Measurements from ENCODE around the gene EVA1B. TPM values are rescaled to one million over a fixed set of nuclear protein-coding genes. Genes with fewer than 3 reads are reported as not detected.

EVA1B gene
- total and polyA plus RNA-seq, 10 of the 15 experiments (the other 5 are each of a cell fraction or from before 2014, with no cell fraction given): 0.15 to 6.4 (median 3.0) TPM; not detected in 2

DNA sequence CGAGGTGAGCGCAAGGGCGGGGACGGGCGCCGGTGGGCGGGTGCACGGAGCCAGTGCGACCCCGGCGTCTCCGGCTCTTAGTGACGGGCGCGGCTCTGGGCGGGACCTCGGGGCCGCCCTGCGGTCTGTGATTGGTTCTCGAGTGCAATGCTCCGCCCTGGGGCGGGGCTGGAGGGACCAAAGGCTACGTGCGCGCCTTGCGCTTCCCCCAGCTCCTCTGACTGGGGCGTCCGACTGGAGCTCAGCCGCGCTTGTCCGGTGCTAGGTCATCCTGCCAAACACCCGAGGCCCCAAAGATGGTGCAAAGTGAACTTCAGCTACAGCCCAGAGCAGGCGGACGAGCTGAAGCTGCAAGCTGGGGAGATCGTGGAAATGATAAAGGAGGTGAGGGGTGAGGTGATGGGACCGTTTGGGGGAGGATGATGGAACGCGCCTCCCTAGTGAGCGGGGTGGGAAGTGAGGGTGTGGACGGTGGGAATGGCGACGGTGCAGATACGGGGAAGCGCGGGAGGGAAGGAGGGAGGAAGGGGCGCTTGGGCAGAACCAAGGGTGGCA lies 16.5 kb downstream of the EVA1B start (continued):
- TF ChIP-seq RAD21 (IDR thresholded peaks at IDR 0.05; ENCODE audit: insufficient read depth, low read depth, low read length): no peak
- no peak for TF ChIP-seq SUZ12 (IDR thresholded peaks at IDR 0.05; ENCODE audit: unreplicated experiment)

DNA sequence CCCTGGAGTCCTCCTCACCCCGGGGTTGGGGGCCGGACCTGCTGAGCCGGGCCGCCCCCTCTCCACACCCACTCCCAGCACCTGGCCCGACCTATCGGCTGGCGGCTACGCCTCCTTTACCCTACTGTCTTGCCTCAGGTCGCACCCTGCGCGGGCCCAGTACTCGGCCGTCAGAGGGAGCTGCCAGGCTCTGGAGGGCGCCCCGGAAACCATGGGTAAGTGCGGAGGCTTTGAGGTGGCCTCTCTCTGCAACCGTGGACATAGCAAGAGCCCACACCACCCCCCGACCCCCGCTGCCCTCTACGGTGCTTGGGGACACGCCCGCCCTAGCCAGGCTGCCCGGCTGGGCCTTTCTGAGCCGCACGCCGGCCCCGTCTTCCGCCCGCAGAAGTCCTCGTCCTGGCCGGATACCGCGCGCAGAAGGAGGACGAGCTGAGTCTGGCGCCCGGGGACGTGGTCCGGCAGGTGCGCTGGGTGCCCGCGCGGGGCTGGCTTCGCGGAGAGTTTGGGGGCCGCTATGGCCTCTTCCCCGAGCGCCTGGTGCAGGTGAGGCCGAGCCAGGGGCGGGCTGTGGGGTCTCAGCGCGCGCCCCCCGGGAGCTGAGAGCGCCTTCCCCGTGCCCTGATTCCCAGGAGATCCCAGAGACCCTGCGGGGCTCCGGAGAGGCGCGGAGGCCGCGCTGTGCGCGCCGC lies 17.1 kb downstream of the EVA1B start, which contains the start of gene SH3D21:
SH3D21 (plus strand) TSS at position 159 of the 692 bp plus-strand sequence; CDS start at position 212, 53 bp downstream.
- H3K36me3 ChIP-seq (ENCODE audit: control insufficient read depth in 2 of 2, insufficient read depth in 2 of 2, low read length in 1 of 2): peaks cover 15 to 21% of the 10 kb centered on the region in 2 experiments
- no peak for DNase-seq (ENCODE audit: low read depth, low spot score)
- 5% methylated on average over 56 of the region's 65 CpGs for WGBS (ENCODE audit: insufficient coverage, insufficient replicate concordance, low lambda C conversion rate, missing lambda C conversion rate)
- H3K27ac ChIP-seq (ENCODE audit: control insufficient read depth, insufficient read depth): peak within 1 kb of the TSS; percentile 46
- H3K4me1 ChIP-seq (ENCODE audit: control insufficient read depth, insufficient read depth, low read length): peaks cover 27% of the 10 kb centered on the region
- ChIA-PET SMC1A (ENCODE audit: uncharacterized antibody, unreplicated experiment) (interaction anchor here (0.8 to 1.8 kb wide), 7 partner anchors 10 to 157 kb away, joined by 3 to 12 read pairs (median 4); partner anchors contain the start of gene TRAPPC3), RAD21 (ENCODE audit: unreplicated experiment) (interaction anchor here (0.8 to 1.9 kb wide), 10 partner anchors 17 to 172 kb away, joined by 3 to 15 read pairs (median 4); partner anchors contain the start of genes EVA1B, MRPS15, THRAP3 and TRAPPC3), POLR2A (interaction anchor here (0.5 to 2.0 kb wide), 15 partner anchors 9 to 157 kb away, joined by 3 to 9 read pairs (median 4); partner anchors contain the start of genes EVA1B, LSM10, STK40 and THRAP3), CTCF (interaction anchor here (0.7 to 4.0 kb wide), 13 partner anchors 8 to 157 kb away, joined by 3 to 24 read pairs (median 4); partner anchors contain the start of genes EVA1B and TRAPPC3)
- H3K4me2 ChIP-seq (ENCODE audit: control insufficient read depth, insufficient read depth): peak within 1 kb of the TSS; percentile 95
- in situ Hi-C loops (cut with MboI) (no loop called here), intact Hi-C loops (cut with micrococcal nuclease; ENCODE audit: unreplicated experiment) (no loop called here)
- peak within 1 kb of the TSS; percentile 79 for H2AFZ ChIP-seq (ENCODE audit: control insufficient read depth, low read depth, low read length)
- no TSS peak for BruUV-seq (replicated peaks)
- H3K4me3 ChIP-seq: peak within 1 kb of the TSS; percentile 95
- H4K20me1 ChIP-seq (ENCODE audit: control insufficient read depth, insufficient read depth): no peaks in the 10 kb centered on the region
- H3K79me2 ChIP-seq (ENCODE audit: control insufficient read depth, insufficient read depth, low read length): peaks cover 9% of the 10 kb centered on the region
- FAIRE-seq: no peak
- no peaks in the 10 kb centered on the region for H3K9me3 ChIP-seq (replicated peaks; ENCODE audit: control insufficient read depth, insufficient read depth, low read length)
- ATAC-seq: peak; percentile 59
- H3K27me3 ChIP-seq (replicated peaks in 1 of 2; ENCODE audit: control insufficient read depth in 2 of 2, insufficient read depth in 2 of 2, low read length in 1 of 2): no peaks in the 10 kb centered on the region
- peak within 1 kb of the TSS; percentile 65 for H3K9ac ChIP-seq (ENCODE audit: control insufficient read depth, insufficient read depth, low read length)
- TF ChIP-seq NFYA (IDR thresholded peaks at IDR 0.05; ENCODE audit: borderline replicate concordance, low read depth, low read length) (no peak), NFYB (IDR thresholded peaks at IDR 0.05; ENCODE audit: insufficient read depth, low read depth, low read length) (no peak), BCL3 (IDR thresholded peaks at IDR 0.05; ENCODE audit: borderline replicate concordance, insufficient read depth, low read depth, low read length, poor library complexity, severe bottlenecking) (peak; percentile 45), RUNX3 (IDR thresholded peaks at IDR 0.05; ENCODE audit: low read length) (no peak), POLR2AphosphoS2 (IDR thresholded peaks at IDR 0.05; ENCODE audit: low read depth, low read length) (peak; percentile 29; the same call in 1 of the 2 replicates), YY1 (IDR thresholded peaks at IDR 0.05; ENCODE audit: low read depth, low read length) (no peak), RFX5 (IDR thresholded peaks at IDR 0.05; ENCODE audit: low read depth, low read length) (no peak), IKZF1 (conservative IDR thresholded peaks at IDR 0.05) (peak; percentile 47; the same call in 1 of the 2 replicates), HDAC6 (IDR thresholded peaks at IDR 0.05; ENCODE audit: unreplicated experiment) (no peak), FOXK2 (IDR thresholded peaks at IDR 0.05) (no peak), GATAD2B (conservative IDR thresholded peaks at IDR 0.05; ENCODE audit: low read depth) (peak; percentile 84), PML (IDR thresholded peaks at IDR 0.05; ENCODE audit: low read length) (0 out of 2 replicates have a peak, but pooled peaks have one; percentile 50), CEBPB (IDR thresholded peaks at IDR 0.05; ENCODE audit: borderline replicate concordance in 1 of 2, low read depth in 2 of 2, low read length in 2 of 2) (no peak), DPF2 (IDR thresholded peaks at IDR 0.05) (peak; percentile 56; the same call in 1 of the 2 replicates), CHD2 (IDR thresholded peaks at IDR 0.05; ENCODE audit: borderline replicate concordance, low read depth, low read length) (no peak), LARP7 (IDR thresholded peaks at IDR 0.05) (peak; percentile 45; the same call in 1 of the 2 replicates)
- TF ChIP-seq, protein P1, sequence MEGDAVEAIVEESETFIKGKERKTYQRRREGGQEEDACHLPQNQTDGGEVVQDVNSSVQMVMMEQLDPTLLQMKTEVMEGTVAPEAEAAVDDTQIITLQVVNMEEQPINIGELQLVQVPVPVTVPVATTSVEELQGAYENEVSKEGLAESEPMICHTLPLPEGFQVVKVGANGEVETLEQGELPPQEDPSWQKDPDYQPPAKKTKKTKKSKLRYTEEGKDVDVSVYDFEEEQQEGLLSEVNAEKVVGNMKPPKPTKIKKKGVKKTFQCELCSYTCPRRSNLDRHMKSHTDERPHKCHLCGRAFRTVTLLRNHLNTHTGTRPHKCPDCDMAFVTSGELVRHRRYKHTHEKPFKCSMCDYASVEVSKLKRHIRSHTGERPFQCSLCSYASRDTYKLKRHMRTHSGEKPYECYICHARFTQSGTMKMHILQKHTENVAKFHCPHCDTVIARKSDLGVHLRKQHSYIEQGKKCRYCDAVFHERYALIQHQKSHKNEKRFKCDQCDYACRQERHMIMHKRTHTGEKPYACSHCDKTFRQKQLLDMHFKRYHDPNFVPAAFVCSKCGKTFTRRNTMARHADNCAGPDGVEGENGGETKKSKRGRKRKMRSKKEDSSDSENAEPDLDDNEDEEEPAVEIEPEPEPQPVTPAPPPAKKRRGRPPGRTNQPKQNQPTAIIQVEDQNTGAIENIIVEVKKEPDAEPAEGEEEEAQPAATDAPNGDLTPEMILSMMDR (IDR thresholded peaks at IDR 0.05 in 2 of 3, conservative IDR thresholded peaks at IDR 0.05 in 1 of 3; ENCODE audit: control insufficient read depth in 2 of 3, extremely low read depth in 1 of 3, insufficient read depth in 1 of 3, low read depth in 3 of 3, low read length in 3 of 3): peak in 2 of 3 experiments; percentile 14 to 17; a peak in 1 of 6 replicates

All from GM12878 (cell line).